Medulla oblongata (tissue), 1 donor: ENCODE measurements around the gene OSBPL5.
"Not testable (repeated sequence)": the region's sequence is repeated elsewhere in the genome, so short reads cannot be mapped to it uniquely, and the experiment has no call there.

Experiments
- DNase-seq: peaks from one replicate; pipeline ENCODE4 v3.0.0-alpha.2; 2015; ENCODE audit errors: extremely low spot score

The OSBPL5 gene

GRCh38 chr11:3085052-3085451 is 80.1 kb downstream of the OSBPL5 start:
- DNase-seq = no peak

- no peak for DNase-seq
These were observed 81.8 kb downstream of the OSBPL5 start for GRCh38 chr11:3083321-3083720.

- no peak for DNase-seq
These were observed 83.7 kb downstream of the OSBPL5 start for GRCh38 chr11:3081386-3081751.

- DNase-seq = no peak
These were observed 84.3 kb downstream of the OSBPL5 start for GRCh38 chr11:3080733-3081385.

- no peak for DNase-seq
These were observed 85.0 kb downstream of the OSBPL5 start for GRCh38 chr11:3080104-3080503.

- DNase-seq = no peak
These were observed 87.2 kb downstream of the OSBPL5 start for GRCh38 chr11:3077846-3078440.

- no peak for DNase-seq
These were observed 87.8 kb downstream of the OSBPL5 start for GRCh38 chr11:3077189-3077836.

- DNase-seq = no peak
These were observed 90.1 kb downstream of the OSBPL5 start for GRCh38 chr11:3074912-3075589.

GRCh38 chr11:3073029-3073435 is 92.1 kb downstream of the OSBPL5 start:
- DNase-seq = no peak

- no peak for DNase-seq
These were observed 95.7 kb downstream of the OSBPL5 start for GRCh38 chr11:3069425-3069824.

GRCh38 chr11:3066308-3066707 is 98.8 kb downstream of the OSBPL5 start:
- DNase-seq = not testable (repeated sequence)

GRCh38 chr11:3064709-3065108 is 100.4 kb downstream of the OSBPL5 start:
- not testable (repeated sequence) for DNase-seq

GRCh38 chr11:3063876-3064275 is 101.2 kb downstream of the OSBPL5 start:
- DNase-seq = not testable (repeated sequence)

GRCh38 chr11:3063432-3063831 is 101.7 kb downstream of the OSBPL5 start:
- DNase-seq = not testable (repeated sequence)

GRCh38 chr11:3060436-3061025 is 104.6 kb downstream of the OSBPL5 start:
- DNase-seq = no peak

GRCh38 chr11:3058753-3059664 is 106.1 kb downstream of the OSBPL5 start:
- no peak for DNase-seq

- peak; percentile 96 for DNase-seq
These were observed 107.8 kb downstream of the OSBPL5 start, which contains the start of gene CARS1 for GRCh38 chr11:3057069-3057963. TSS of gene CARS1 (minus strand) at chr11:3057423. CDS start at chr11:3057367, 56 bp downstream.

- DNase-seq = no peak
These were observed 108.6 kb downstream of the OSBPL5 start for GRCh38 chr11:3056296-3057068.

- DNase-seq = no peak
These were observed 109.2 kb downstream of the OSBPL5 start for GRCh38 chr11:3055891-3056290.
